GM23338 (cell line): ENCODE results near the gene CCL23. TPM values are rescaled to one million over a fixed set of nuclear protein-coding genes. Genes with fewer than 3 reads are reported as not detected.

Experiments used
- ATAC-seq: fragments of 200-7000 bp; cut with Tn5 transposase; 3 replicates; pipeline ENCODE4 v1.9.1; 2020
- DNase-seq: peaks from one replicate; pipeline ENCODE4 v3.0.0-alpha.2; 2015; ENCODE audit warnings: low spot score
- H2AFZ ChIP-seq: fragments of 200-600 bp; sonication (generic); 2 replicates; pipeline ENCODE4 v1.8.0; 2016; ENCODE audit warnings: antibody characterized with exemption, mild to moderate bottlenecking, moderate library complexity
- H3F3A ChIP-seq: fragments of 200-600 bp; sonication (generic); replicated peaks from 2 replicates; pipeline ENCODE4 v1.8.0; 2017; ENCODE audit warnings: antibody characterized with exemption, mixed run types, low read depth
- H3K27ac ChIP-seq: fragments of 200-600 bp; sonication (generic); 2 replicates; pipeline ENCODE4 v1.6.1; 2016; ENCODE audit warnings: low read depth
- H3K27me3 ChIP-seq: fragments of 200-600 bp; sonication (generic); 2 replicates; pipeline ENCODE4 v1.8.0; 2016; ENCODE audit warnings: mild to moderate bottlenecking, mixed run types, moderate library complexity; ENCODE audit not compliant: insufficient read depth
- H3K36me3 ChIP-seq: fragments of 200-600 bp; sonication (generic); 2 replicates; pipeline ENCODE4 v1.8.0; 2016; ENCODE audit warnings: mild to moderate bottlenecking; ENCODE audit not compliant: insufficient read depth
- H3K4me1 ChIP-seq: fragments of 200-600 bp; sonication (generic); 2 replicates; pipeline ENCODE4 v1.8.0; 2016; ENCODE audit warnings: mild to moderate bottlenecking, moderate library complexity; ENCODE audit not compliant: insufficient read depth
- H3K4me2 ChIP-seq: fragments of 200-600 bp; sonication (generic); 2 replicates; pipeline ENCODE4 v1.7.1; 2017; ENCODE audit warnings: mixed run types
- H3K4me3 ChIP-seq: fragments of 200-600 bp; sonication (generic); 2 replicates; pipeline ENCODE4 v1.6.1; 2016; ENCODE audit warnings: mixed run types
- H3K79me2 ChIP-seq: fragments of 200-600 bp; sonication (generic); replicated peaks from 2 replicates; pipeline ENCODE4 v1.8.0; 2017; ENCODE audit warnings: mild to moderate bottlenecking; ENCODE audit not compliant: insufficient read depth
- H3K9me2 ChIP-seq: fragments of 200-600 bp; sonication (generic); 2 replicates; pipeline ENCODE4 v1.8.0; 2017; ENCODE audit not compliant: insufficient read depth
- H4K20me1 ChIP-seq: fragments of 200-600 bp; sonication (generic); replicated peaks from 2 replicates; pipeline ENCODE4 v1.8.0; 2017; ENCODE audit warnings: mild to moderate bottlenecking; ENCODE audit not compliant: insufficient read depth
- H3K27ac Mint-ChIP-seq: 2 replicates; pipeline ENCODE4 v1.8.0; 2020; ENCODE audit warnings: inconsistent platforms, mild to moderate bottlenecking, moderate library complexity, mixed read lengths
- H3K27me3 Mint-ChIP-seq: 3 replicates; pipeline ENCODE4 v1.8.0; 2022; ENCODE audit warnings: low read depth, mild to moderate bottlenecking, moderate library complexity, mixed read lengths, inconsistent platforms; ENCODE audit not compliant: insufficient read depth, poor library complexity
- H3K36me3 Mint-ChIP-seq: 3 replicates; pipeline ENCODE4 v1.8.0; 2021; ENCODE audit warnings: low read depth, mild to moderate bottlenecking, inconsistent platforms, moderate library complexity, mixed read lengths
- H3K4me1 Mint-ChIP-seq: 3 replicates; pipeline ENCODE4 v1.8.0; 2020; ENCODE audit warnings: mild to moderate bottlenecking, inconsistent platforms, mixed read lengths
- H3K4me3 Mint-ChIP-seq: 3 replicates; pipeline ENCODE4 v1.8.0; 2021; ENCODE audit warnings: moderate library complexity, mild to moderate bottlenecking, inconsistent platforms, mixed read lengths
- H3K9me3 Mint-ChIP-seq: 3 replicates; pipeline ENCODE4 v1.8.0; 2020; ENCODE audit warnings: moderate library complexity, mild to moderate bottlenecking, inconsistent platforms, mixed read lengths
- REST ChIP-seq: IDR thresholded peaks from one replicate; pipeline ENCODE4 v1.6.1; 2018; ENCODE audit warnings: antibody characterized with exemption; ENCODE audit not compliant: unreplicated experiment
- STAT1 ChIP-seq: IDR thresholded peaks from one replicate; pipeline ENCODE4 v1.6.1; 2016; ENCODE audit warnings: antibody characterized with exemption; ENCODE audit not compliant: unreplicated experiment
- ZNF462 ChIP-seq: fragments of 250-450 bp; sonication (Bioruptor Pico); IDR thresholded peaks from 2 replicates; pipeline ENCODE4 v1.5.0; 2020; ENCODE audit warnings: mild to moderate bottlenecking, moderate library complexity
- polyA plus RNA-seq: library from polyadenylated mRNA; unstranded; fragments of >200 nt; fragmentation: Nextera tagmentation; extraction: Ambion mirVana; gene quantifications from 2 replicates; pipeline ENCODE4 v1.2.1, GENCODE V29; 2016
- total RNA-seq: library from RNA; depleted of rRNA; stranded (reverse); fragments of >200 nt; shearing (Covaris generic); gene quantifications from 2 replicates; pipeline ENCODE4 v1.2.3, GENCODE V29; 2014

The CCL23 gene
- total and polyA plus RNA-seq, 2 experiments from 2014 or later, result not detected

GRCh38 chr17:35972066-35972465 lies 45.7 kb downstream of the CCL23 start (continued):
- TF ChIP-seq ZNF462 (CRISPR knock-in tag) (no peak), REST (no peak)

- Histone ChIP-seq H3F3A (no peaks in the 10 kb centered on the region), H3K79me2 (no peaks in the 10 kb centered on the region), H3K4me3 (no peak overlapping the region), H3K9me2 (no peaks in the 10 kb centered on the region), H4K20me1 (no peaks in the 10 kb centered on the region), H3K27ac (no peak overlapping the region), H3K36me3 (no peaks in the 10 kb centered on the region), H2AFZ (peak overlapping the region; percentile 60; the same call in 1 of the 2 replicates), H3K27me3 (no peaks in the 10 kb centered on the region), H3K4me2 (no peak overlapping the region), H3K4me1 (0 out of 2 replicates have a peak, but pooled peaks cover 4% of the 10 kb centered on the region)
- Mint-ChIP-seq H3K27me3 (peaks cover 2% of the 10 kb centered on the region), H3K27ac (peak overlapping the region; percentile 56; the same call in 1 of the 2 replicates), H3K9me3 (no peaks in the 10 kb centered on the region), H3K4me1 (peaks cover 3% of the 10 kb centered on the region; the same call in 1 of the 3 replicates), H3K4me3 (no peak overlapping the region), H3K36me3 (no peaks in the 10 kb centered on the region)
- ATAC-seq, result peak; percentile 95
- DNase-seq, result peak; percentile 93
- TF ChIP-seq STAT1 (no peak), ZNF462 (CRISPR knock-in tag) (no peak)
Observed at GRCh38 chr17:35969558-35970380, 48.0 kb downstream of the CCL23 start.
